Fibroblast of skin of right quadriceps (primary cell): ENCODE measurements around the gene FASTKD1.

Source experiments
- DNase-seq: peaks from one replicate; pipeline ENCODE4 v3.0.0-alpha.2; 2013

FASTKD1 gene

GRCh38 chr2:169495310-169495928 is 78.2 kb downstream of the FASTKD1 start:
- DNase-seq, result no peak

- no peak for DNase-seq
Observed at GRCh38 chr2:169493360-169493759, 80.3 kb downstream of the FASTKD1 start.

GRCh38 chr2:169491378-169491777 is 82.3 kb downstream of the FASTKD1 start:
- DNase-seq, result no peak

- DNase-seq, result no peak
Observed at GRCh38 chr2:169490834-169491233, 82.8 kb downstream of the FASTKD1 start.

- no peak for DNase-seq
Observed at GRCh38 chr2:169486487-169486886, 87.2 kb downstream of the FASTKD1 start.

GRCh38 chr2:169485650-169486138 is 88.0 kb downstream of the FASTKD1 start:
- DNase-seq, result no peak

GRCh38 chr2:169480079-169480465 is 93.6 kb downstream of the FASTKD1 start:
- peak; percentile 9 for DNase-seq
